ENCODE data around the gene TMEM263. TPM values are rescaled to one million over a fixed set of nuclear protein-coding genes. Genes with fewer than 3 reads are reported as not detected.

Gene TMEM263
- 10 to 100 TPM; 25.8 to 26.7 TPM for total RNA-seq

DNA sequence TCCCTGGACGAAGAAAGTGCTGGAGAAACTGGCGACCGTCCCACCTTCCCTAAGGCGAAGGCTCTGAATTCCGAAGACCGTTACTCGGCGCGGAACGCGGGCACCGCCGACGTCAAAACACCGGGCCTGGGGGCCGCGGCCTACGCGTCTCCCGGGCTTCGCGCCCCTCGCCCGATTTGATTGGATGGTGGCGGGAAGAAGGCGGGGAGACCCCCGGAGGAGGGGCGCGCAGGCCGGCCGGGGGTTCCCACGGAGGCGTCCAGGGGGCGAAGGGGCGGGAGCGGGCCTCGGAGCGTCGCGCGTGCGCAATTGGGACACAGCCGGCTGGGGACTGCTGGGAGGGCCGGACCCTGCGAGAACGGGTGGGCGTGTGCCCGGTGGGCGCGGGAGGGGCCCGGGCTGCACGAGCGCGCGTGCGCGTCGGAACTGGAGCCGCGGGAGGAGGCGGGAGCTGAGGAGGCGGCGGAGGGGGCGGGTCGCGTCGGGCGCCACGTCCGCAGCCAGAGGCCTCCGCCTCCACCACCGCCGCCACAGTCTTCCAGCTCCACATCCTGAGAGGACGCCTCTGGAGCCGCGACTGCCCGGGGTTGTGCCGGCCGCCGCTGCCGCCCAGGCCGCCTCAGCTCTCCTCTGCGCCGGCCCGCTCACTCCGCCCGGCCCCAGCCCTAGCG lies at the start of gene TMEM263:
Gene TMEM263 (plus strand): TSS at position 531 of the 671 bp plus-strand sequence. CDS start 11,210 bp downstream, outside the sequence.
- ChIA-PET POLR2A (interaction anchor here (0.6 to 1.8 kb wide), 10 partner anchors 14 to 417 kb away, joined by 3 to 8 read pairs (median 4); no protein-coding TSS in a partner anchor), CTCF (interaction anchor here (0.9 to 1.1 kb wide), 2 partner anchors 147 to 598 kb away, joined by 3 read pairs; partner anchors contain the start of gene POLR3B)
- Mint-ChIP-seq H3K9me3 (ENCODE audit: insufficient read depth) (peaks cover 3% of the 10 kb centered on the region), H3K4me3 (peak within 1 kb of the TSS; percentile 99), H3K27ac (peak within 1 kb of the TSS; percentile 96), H3K4me1 (ENCODE audit: low read depth) (peaks cover 23% of the 10 kb centered on the region), H3K27me3 (ENCODE audit: low read depth) (peaks cover 7% of the 10 kb centered on the region), H3K36me3 (ENCODE audit: low read depth) (peaks cover 6% of the 10 kb centered on the region)
- ATAC-seq (peak; percentile 86), DNase-seq (peak; percentile 94)

- CTCF ChIA-PET = interaction anchor here (0.7 to 6.4 kb wide), 2 partner anchors 13 to 15 kb away, joined by 3 to 50 read pairs; no protein-coding TSS in a partner anchor
Measured at GRCh38 chr12:106906715-106907114, 49.0 kb upstream of the TMEM263 start.

GRCh38 chr12:106907411-106907810 lies 48.3 kb upstream of the TMEM263 start:
- peaks cover 44% of the 10 kb centered on the region for H3K4me1 Mint-ChIP-seq (ENCODE audit: low read depth)
- ATAC-seq (no peak), DNase-seq (no peak)
- H3K36me3 Mint-ChIP-seq (ENCODE audit: low read depth) = no peaks in the 10 kb centered on the region
- POLR2A ChIA-PET = no interaction called here
- H3K9me3 Mint-ChIP-seq (ENCODE audit: insufficient read depth) = no peaks in the 10 kb centered on the region
- CTCF ChIA-PET = interaction anchor here (0.5 to 6.4 kb wide), 6 partner anchors 9 to 402 kb away, joined by 3 to 50 read pairs (median 3); no protein-coding TSS in a partner anchor
- peaks cover 27% of the 10 kb centered on the region for H3K27me3 Mint-ChIP-seq (ENCODE audit: low read depth)
- no peak overlapping the region for H3K27ac Mint-ChIP-seq
- no peak overlapping the region for H3K4me3 Mint-ChIP-seq

More at GRCh38 chr12:106906715-106907114, 49.0 kb upstream of the TMEM263 start:
- DNase-seq (no peak), ATAC-seq (no peak)
- POLR2A ChIA-PET = no interaction called here
- Mint-ChIP-seq H3K4me3 (no peak overlapping the region), H3K27me3 (ENCODE audit: low read depth) (peaks cover 32% of the 10 kb centered on the region), H3K9me3 (ENCODE audit: insufficient read depth) (no peaks in the 10 kb centered on the region), H3K4me1 (ENCODE audit: low read depth) (peaks cover 39% of the 10 kb centered on the region), H3K27ac (no peak overlapping the region), H3K36me3 (ENCODE audit: low read depth) (no peaks in the 10 kb centered on the region)

DNA sequence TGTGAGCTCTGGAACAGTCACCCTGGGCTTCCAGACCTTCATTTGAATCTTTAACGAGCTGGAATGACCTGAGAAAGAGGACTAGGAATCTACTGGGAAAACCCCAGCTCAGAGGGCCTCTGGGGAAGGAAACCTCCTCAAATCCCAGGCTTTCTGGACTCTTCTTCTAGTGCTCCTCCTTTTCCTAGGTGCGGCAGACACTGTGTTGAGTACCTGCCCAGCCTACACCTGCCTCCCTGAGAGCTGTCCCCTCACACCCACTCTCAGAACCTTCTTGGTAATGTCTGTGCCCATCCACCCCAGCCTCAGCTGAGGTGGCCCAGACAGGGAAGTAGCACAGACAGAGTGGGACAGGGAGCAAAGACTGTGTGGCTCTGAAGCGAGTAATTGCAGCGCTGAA lies 47.9 kb upstream of the TMEM263 start:
- Mint-ChIP-seq H3K36me3 (ENCODE audit: low read depth) (no peaks in the 10 kb centered on the region), H3K27ac (no peak overlapping the region), H3K9me3 (ENCODE audit: insufficient read depth) (no peaks in the 10 kb centered on the region), H3K27me3 (ENCODE audit: low read depth) (peaks cover 23% of the 10 kb centered on the region), H3K4me3 (no peak overlapping the region), H3K4me1 (ENCODE audit: low read depth) (peaks cover 46% of the 10 kb centered on the region)
- DNase-seq (no peak), ATAC-seq (no peak)
- ChIA-PET CTCF (interaction anchor here (0.5 to 6.4 kb wide), 5 partner anchors 10 to 401 kb away, joined by 3 to 50 read pairs (median 3); no protein-coding TSS in a partner anchor), POLR2A (no interaction called here)

GRCh38 chr12:106908561-106908960 lies 47.1 kb upstream of the TMEM263 start:
- Mint-ChIP-seq H3K4me1 (ENCODE audit: low read depth) (peaks cover 39% of the 10 kb centered on the region), H3K4me3 (no peak overlapping the region), H3K27ac (no peak overlapping the region), H3K9me3 (ENCODE audit: insufficient read depth) (no peaks in the 10 kb centered on the region), H3K36me3 (ENCODE audit: low read depth) (no peaks in the 10 kb centered on the region), H3K27me3 (ENCODE audit: low read depth) (peaks cover 20% of the 10 kb centered on the region)
- ChIA-PET CTCF (interaction anchor here (1.0 to 6.4 kb wide), 3 partner anchors 12 to 66 kb away, joined by 3 to 50 read pairs (median 4); no protein-coding TSS in a partner anchor), POLR2A (no interaction called here)
- ATAC-seq (no peak), DNase-seq (no peak)

DNA sequence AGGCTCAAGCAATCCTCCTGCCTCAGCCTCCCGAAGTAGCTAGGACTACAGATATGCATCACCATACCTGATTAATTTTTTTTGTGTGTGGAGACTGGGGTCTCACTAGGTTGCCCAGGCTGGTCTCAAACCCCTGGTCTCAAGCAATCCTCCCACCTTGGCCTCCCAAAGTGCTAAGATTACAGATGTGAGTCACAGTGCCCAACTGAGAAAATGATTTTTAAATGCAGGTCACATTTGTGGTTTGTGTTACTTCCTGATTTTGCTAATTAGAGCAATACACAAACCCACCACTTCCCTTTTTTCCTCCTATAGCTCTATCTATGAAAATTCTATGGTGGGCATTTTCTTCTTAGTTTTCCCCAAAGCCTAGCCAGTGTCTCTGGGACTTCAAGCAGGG lies 45.5 kb upstream of the TMEM263 start:
- ATAC-seq = no peak
- peaks cover 14% of the 10 kb centered on the region for H3K27me3 Mint-ChIP-seq (ENCODE audit: low read depth)
- H3K4me1 Mint-ChIP-seq (ENCODE audit: low read depth) = peaks cover 48% of the 10 kb centered on the region
- no peak overlapping the region for H3K27ac Mint-ChIP-seq
- no peaks in the 10 kb centered on the region for H3K9me3 Mint-ChIP-seq (ENCODE audit: insufficient read depth)
- no peak overlapping the region for H3K4me3 Mint-ChIP-seq
- H3K36me3 Mint-ChIP-seq (ENCODE audit: low read depth) = no peaks in the 10 kb centered on the region
- ChIA-PET POLR2A (no interaction called here), CTCF (interaction anchor here (0.9 to 6.4 kb wide), 5 partner anchors 10 to 684 kb away, joined by 3 to 50 read pairs (median 5); no protein-coding TSS in a partner anchor)
- no peak for DNase-seq

GRCh38 chr12:106911581-106911980 lies 44.1 kb upstream of the TMEM263 start:
- no peaks in the 10 kb centered on the region for H3K9me3 Mint-ChIP-seq (ENCODE audit: insufficient read depth)
- H3K27me3 Mint-ChIP-seq (ENCODE audit: low read depth) = peaks cover 8% of the 10 kb centered on the region
- POLR2A ChIA-PET = no interaction called here
- no peaks in the 10 kb centered on the region for H3K36me3 Mint-ChIP-seq (ENCODE audit: low read depth)
- CTCF ChIA-PET = interaction anchor here (6.4 kb wide), 1 partner anchor 9 kb away, joined by 50 read pairs; no protein-coding TSS in a partner anchor
- H3K4me3 Mint-ChIP-seq = no peak overlapping the region
- no peak overlapping the region for H3K27ac Mint-ChIP-seq
- DNase-seq = no peak
- H3K4me1 Mint-ChIP-seq (ENCODE audit: low read depth) = peaks cover 56% of the 10 kb centered on the region
- ATAC-seq = no peak

GRCh38 chr12:106913456-106913855 lies 42.3 kb upstream of the TMEM263 start:
- H3K27ac Mint-ChIP-seq = peak overlapping the region; percentile 64
- no peak for DNase-seq
- H3K4me3 Mint-ChIP-seq = no peak overlapping the region
- H3K9me3 Mint-ChIP-seq (ENCODE audit: insufficient read depth) = no peaks in the 10 kb centered on the region
- no peak for ATAC-seq
- H3K36me3 Mint-ChIP-seq (ENCODE audit: low read depth) = no peaks in the 10 kb centered on the region
- peaks cover 48% of the 10 kb centered on the region for H3K4me1 Mint-ChIP-seq (ENCODE audit: low read depth)
- peaks cover 5% of the 10 kb centered on the region for H3K27me3 Mint-ChIP-seq (ENCODE audit: low read depth)
- ChIA-PET CTCF (no interaction called here), POLR2A (no interaction called here)

DNA sequence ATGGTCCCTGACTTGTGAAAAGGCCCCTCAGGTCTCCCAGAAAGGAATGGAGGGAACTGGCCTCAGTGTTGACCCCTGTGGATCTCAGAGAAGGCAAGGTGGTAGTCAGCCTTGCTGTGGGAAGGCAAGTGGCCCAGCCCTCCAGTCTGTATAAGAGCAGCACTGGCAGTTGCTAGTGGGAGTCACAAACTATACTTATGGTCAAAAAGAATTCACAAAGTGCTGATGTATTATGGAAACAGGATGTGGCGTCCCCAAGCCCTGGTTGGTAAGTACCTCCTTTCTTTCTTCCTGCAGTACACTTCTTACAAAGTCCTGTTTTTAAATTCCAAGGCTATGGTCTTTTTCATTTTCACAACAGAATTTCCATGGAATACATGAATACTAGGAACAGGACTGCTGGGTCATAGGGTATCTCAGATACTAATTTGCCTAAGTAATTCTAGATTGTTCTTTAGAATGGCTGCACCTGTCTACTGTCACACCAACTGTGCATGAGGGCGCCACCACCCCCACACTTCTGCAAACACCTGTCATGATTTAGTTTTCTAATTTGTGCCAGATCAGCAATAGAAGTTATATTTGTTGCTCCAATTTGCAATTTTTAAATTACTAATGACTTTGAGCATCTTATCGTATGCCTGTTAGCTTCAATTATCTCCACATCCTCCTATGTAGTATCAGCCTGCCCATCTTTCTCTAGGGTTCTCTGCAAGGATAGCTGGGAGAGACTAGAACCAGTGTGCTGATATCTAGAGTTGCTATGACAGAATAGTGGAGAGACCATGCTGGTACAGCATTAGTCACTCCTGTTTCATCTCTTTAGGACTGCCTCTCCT lies 40.7 kb upstream of the TMEM263 start:
- Mint-ChIP-seq H3K36me3 (ENCODE audit: low read depth) (no peaks in the 10 kb centered on the region), H3K9me3 (ENCODE audit: insufficient read depth) (no peaks in the 10 kb centered on the region), H3K4me1 (ENCODE audit: low read depth) (peaks cover 45% of the 10 kb centered on the region), H3K27me3 (ENCODE audit: low read depth) (peaks cover 4% of the 10 kb centered on the region), H3K4me3 (no peak overlapping the region), H3K27ac (peak overlapping the region; percentile 92)
- peak; percentile 90 for ATAC-seq
- ChIA-PET CTCF (interaction anchor here (0.7 to 0.8 kb wide), 3 partner anchors 120 to 558 kb away, joined by 3 to 4 read pairs (median 3); partner anchors contain the start of gene POLR3B), POLR2A (no interaction called here)
- DNase-seq = peak; percentile 71

DNA sequence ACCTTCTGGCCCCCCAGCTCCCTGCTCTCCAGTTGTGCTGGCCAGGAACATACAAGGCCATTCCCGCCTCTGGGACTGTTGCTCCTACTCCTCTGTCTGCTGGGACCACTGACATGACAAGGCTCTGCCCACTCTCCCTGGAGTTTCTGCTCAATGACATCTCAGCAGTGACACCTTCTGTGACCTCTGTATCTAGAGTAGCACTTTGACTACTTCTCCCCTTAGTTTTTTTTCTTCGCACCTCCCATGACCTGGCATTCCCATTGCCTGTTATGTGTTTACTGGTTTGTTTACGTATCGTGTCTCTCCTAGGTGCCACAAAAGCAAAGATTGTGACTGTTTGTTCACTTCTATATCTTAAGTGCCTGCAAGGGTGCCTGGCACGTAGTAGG lies 40.1 kb upstream of the TMEM263 start:
- no peak overlapping the region for H3K4me3 Mint-ChIP-seq
- H3K4me1 Mint-ChIP-seq (ENCODE audit: low read depth) = peaks cover 39% of the 10 kb centered on the region
- CTCF ChIA-PET = interaction anchor here (0.7 to 0.8 kb wide), 2 partner anchors 120 to 558 kb away, joined by 3 to 4 read pairs; partner anchors contain the start of gene POLR3B
- no peaks in the 10 kb centered on the region for H3K36me3 Mint-ChIP-seq (ENCODE audit: low read depth)
- H3K27ac Mint-ChIP-seq = peak overlapping the region; percentile 53
- ATAC-seq (no peak), DNase-seq (no peak)
- H3K27me3 Mint-ChIP-seq (ENCODE audit: low read depth) = peaks cover 4% of the 10 kb centered on the region
- POLR2A ChIA-PET = no interaction called here
- no peaks in the 10 kb centered on the region for H3K9me3 Mint-ChIP-seq (ENCODE audit: insufficient read depth)

- ATAC-seq (no peak), DNase-seq (no peak)
- H3K27ac Mint-ChIP-seq = no peak overlapping the region
- H3K27me3 Mint-ChIP-seq (ENCODE audit: low read depth) = peaks cover 9% of the 10 kb centered on the region
- ChIA-PET POLR2A (no interaction called here), CTCF (interaction anchor here (0.9 to 1.8 kb wide), 4 partner anchors 14 to 559 kb away, joined by 3 to 7 read pairs (median 5); partner anchors contain the start of gene POLR3B)
- no peak overlapping the region for H3K4me3 Mint-ChIP-seq
- H3K36me3 Mint-ChIP-seq (ENCODE audit: low read depth) = no peaks in the 10 kb centered on the region
- H3K4me1 Mint-ChIP-seq (ENCODE audit: low read depth) = peaks cover 22% of the 10 kb centered on the region
- H3K9me3 Mint-ChIP-seq (ENCODE audit: insufficient read depth) = no peaks in the 10 kb centered on the region
Measured at GRCh38 chr12:106917503-106917902, 38.2 kb upstream of the TMEM263 start.

Data from activated CD8-positive, alpha-beta T cell treated with anti-CD3 and anti-CD28 coated beads, Interleukin-2, amount 10 ng/mL, durations not matched to agents 7 days and 5 days (primary cell).